Measurements from ENCODE around the gene LGSN.

DNA sequence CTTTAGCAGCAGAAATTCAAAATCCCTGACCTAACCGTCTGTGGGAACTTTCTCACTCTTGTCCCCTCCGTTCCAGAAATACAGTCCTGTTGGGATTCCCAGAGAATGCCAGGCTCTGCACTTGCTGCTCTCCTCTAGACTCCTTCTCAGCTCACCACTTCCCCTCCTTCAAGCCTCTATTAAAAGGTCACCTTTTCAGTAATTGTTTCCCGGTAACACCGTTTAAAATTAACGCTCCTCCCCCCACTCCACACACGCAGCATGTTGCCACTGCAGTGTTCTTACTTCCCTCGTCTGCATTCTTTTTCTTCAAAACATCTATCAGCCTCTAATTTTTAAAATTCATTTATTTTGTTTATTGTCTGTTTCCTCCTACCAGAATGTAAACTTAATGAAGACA, 48.6 kb upstream of the LGSN start:
- TF ChIP-seq, protein P1, sequence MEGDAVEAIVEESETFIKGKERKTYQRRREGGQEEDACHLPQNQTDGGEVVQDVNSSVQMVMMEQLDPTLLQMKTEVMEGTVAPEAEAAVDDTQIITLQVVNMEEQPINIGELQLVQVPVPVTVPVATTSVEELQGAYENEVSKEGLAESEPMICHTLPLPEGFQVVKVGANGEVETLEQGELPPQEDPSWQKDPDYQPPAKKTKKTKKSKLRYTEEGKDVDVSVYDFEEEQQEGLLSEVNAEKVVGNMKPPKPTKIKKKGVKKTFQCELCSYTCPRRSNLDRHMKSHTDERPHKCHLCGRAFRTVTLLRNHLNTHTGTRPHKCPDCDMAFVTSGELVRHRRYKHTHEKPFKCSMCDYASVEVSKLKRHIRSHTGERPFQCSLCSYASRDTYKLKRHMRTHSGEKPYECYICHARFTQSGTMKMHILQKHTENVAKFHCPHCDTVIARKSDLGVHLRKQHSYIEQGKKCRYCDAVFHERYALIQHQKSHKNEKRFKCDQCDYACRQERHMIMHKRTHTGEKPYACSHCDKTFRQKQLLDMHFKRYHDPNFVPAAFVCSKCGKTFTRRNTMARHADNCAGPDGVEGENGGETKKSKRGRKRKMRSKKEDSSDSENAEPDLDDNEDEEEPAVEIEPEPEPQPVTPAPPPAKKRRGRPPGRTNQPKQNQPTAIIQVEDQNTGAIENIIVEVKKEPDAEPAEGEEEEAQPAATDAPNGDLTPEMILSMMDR (IDR thresholded peaks at IDR 0.05), result no peak
- no peak for TF ChIP-seq POLR2A (IDR thresholded peaks at IDR 0.05)
